ENCODE measurements around the gene MS4A18. TPM values are rescaled to one million over a fixed set of nuclear protein-coding genes. Genes with fewer than 3 reads are reported as not detected.

The MS4A18 gene
- total RNA-seq, 4 donors from 2014 or later, result not detected

DNA sequence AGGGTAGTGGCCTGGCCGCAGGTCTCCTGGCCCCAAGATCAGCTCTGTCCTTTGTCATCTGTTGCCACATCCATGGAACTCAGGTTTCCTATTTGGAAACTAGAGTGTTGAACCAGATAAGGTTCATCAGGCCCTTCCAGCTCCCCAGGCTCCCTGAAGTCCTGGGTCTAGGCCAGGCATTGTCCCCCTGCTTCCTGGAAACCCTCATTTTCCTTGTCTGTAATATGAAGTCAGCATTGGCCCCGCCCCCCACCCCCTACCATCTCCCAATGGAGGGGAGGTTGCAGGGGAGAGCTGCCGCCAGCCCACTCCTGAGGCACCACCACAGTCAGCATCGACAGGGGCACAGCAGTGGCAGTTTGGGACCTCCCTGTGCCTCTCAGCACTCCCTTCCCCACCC, 51.6 kb downstream of the MS4A18 start:
- TF ChIP-seq, protein P1, sequence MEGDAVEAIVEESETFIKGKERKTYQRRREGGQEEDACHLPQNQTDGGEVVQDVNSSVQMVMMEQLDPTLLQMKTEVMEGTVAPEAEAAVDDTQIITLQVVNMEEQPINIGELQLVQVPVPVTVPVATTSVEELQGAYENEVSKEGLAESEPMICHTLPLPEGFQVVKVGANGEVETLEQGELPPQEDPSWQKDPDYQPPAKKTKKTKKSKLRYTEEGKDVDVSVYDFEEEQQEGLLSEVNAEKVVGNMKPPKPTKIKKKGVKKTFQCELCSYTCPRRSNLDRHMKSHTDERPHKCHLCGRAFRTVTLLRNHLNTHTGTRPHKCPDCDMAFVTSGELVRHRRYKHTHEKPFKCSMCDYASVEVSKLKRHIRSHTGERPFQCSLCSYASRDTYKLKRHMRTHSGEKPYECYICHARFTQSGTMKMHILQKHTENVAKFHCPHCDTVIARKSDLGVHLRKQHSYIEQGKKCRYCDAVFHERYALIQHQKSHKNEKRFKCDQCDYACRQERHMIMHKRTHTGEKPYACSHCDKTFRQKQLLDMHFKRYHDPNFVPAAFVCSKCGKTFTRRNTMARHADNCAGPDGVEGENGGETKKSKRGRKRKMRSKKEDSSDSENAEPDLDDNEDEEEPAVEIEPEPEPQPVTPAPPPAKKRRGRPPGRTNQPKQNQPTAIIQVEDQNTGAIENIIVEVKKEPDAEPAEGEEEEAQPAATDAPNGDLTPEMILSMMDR (IDR thresholded peaks at IDR 0.05; ENCODE audit: low read depth), result no peak

DNA sequence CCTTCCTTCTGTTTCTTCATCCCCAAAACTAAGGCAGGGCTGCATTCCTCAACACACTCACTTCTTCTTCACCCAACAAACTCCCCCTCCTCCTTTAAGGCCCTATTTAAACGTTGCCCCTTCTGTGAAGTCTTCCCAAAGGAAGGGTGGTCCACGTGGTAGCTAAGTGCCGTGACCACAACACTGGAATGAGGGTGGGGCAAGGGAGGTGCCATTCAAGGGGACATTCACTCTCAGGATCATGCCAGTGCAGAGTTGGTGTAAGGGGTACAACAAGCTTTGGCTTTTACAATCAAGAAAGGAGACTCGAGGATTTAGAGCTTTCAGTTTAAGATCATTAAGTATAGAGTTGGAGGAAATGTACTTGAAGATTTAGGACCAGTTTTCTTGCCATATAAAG, 52.6 kb downstream of the MS4A18 start:
- TF ChIP-seq, protein P1 (IDR thresholded peaks at IDR 0.05; ENCODE audit: low read depth), result no peak

DNA sequence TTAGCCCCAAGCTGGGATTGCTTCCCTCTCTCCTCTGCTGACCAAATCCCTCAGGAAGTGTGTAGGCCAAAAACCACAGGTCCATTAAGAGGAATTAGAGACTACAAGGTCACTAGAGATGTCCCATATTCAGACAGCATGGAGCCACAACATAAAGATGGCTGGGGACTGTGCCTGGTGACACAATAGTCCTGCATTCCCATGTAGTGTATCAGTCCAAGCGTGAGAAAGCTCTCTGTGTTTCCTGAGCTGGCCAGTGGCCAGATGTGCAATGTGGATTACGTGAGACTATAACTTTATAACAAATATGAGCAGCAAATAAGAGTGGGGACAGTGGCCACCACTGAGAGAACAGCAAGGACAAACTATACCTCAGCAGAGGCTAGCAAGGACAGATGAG, 53.1 kb downstream of the MS4A18 start:
- TF ChIP-seq, protein P1 (IDR thresholded peaks at IDR 0.05; ENCODE audit: low read depth), result no peak

DNA sequence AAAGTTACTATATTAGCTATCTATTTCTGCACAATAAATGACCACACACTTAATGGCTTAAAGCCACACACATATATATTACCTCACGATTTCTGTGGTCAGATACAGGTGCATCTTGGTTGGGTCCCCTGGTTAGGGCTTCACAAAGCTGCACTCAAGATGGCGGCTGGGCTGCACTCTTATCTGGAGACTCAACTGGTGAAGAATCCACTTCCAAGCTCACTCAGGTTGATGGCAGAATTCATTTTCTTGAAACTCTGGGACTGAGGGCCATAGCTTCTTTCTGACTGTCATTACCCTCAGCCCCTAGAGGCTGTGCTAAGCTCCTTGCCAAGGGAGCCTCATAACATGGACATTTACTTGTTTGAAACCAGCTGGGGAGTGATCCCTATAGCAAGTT, 55.5 kb downstream of the MS4A18 start:
- TF ChIP-seq, protein P1 (IDR thresholded peaks at IDR 0.05; ENCODE audit: low read depth), result no peak

DNA sequence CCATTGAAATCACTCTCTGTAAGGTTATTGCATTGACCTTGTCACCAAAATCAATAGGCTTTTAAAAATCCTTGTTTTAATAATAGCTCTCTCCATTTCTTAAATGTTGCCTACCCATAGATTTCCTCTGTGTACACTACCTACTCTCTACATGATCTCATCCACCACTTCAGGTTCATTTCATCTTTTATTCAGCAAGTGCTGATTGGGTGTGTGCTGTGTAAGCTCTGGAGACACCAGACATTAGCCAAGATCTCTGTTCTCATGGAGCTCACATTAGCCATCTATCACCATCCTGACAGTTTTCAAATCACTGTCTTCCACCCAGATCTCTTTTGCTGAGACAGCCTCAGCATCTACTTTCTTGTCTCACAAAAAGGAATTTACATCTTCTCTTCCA, 56.3 kb downstream of the MS4A18 start:
- TF ChIP-seq, protein P1 (IDR thresholded peaks at IDR 0.05; ENCODE audit: low read depth), result no peak

DNA sequence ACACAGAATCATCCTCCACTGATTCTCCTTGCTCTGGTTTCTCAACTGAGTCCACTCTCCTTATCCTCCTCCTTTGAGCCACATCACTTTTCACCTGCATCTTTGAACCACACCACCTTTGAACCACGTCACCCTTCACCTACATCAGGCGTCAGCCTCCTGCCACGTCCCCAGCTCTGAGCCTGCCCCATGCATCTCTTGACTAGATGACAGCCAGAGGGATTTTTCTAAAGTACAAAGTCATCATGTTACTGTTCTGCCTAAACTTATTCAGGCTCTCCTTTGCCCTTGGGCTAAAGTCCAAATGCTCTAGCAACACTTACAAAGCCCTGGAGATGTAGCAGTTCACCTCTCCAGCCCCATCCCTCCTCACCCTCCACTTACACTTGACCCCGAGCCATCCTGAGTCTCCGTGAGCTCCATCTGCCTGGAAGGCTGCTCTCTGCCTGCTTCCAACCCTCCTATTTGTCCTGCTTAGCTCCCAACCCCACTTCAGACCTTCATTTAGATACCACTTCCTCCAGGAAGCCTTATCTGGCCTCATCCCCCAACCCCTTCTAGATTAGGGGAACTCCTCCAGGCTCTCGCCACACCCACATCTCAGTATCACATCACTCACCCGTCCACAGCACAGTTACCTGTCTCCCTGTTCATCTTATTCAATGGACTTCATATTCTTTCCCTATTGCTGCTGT, 56.9 kb downstream of the MS4A18 start:
- TF ChIP-seq, protein P1 (IDR thresholded peaks at IDR 0.05; ENCODE audit: low read depth), result no peak

DNA sequence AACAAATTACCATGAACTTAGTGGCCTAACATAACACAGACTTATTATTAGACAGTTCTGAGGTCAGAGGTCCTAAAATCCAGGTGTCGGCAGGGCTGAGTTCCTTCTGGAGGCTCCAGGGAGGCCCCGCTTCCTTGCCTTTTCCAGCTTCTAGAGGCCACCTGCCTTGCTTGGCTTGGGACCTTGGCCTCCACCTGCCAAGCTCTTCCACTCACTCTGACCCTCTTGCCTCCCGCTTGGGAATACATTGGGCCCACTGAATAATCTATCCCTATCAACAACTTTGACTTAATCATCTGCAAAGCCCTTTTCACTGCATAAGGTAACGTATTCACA, 57.4 kb downstream of the MS4A18 start:
- TF ChIP-seq, protein P1 (IDR thresholded peaks at IDR 0.05; ENCODE audit: low read depth), result no peak
